ENCODE results near the gene ADAMTS12. TPM values are rescaled to one million over a fixed set of nuclear protein-coding genes. Genes with fewer than 3 reads are reported as not detected.

The ADAMTS12 gene
- total and polyA plus RNA-seq, 10 of the 15 experiments (the other 5 are each of a cell fraction or from before 2014, with no cell fraction given): 0.11 to 35.8 (median 20.7) TPM

DNA sequence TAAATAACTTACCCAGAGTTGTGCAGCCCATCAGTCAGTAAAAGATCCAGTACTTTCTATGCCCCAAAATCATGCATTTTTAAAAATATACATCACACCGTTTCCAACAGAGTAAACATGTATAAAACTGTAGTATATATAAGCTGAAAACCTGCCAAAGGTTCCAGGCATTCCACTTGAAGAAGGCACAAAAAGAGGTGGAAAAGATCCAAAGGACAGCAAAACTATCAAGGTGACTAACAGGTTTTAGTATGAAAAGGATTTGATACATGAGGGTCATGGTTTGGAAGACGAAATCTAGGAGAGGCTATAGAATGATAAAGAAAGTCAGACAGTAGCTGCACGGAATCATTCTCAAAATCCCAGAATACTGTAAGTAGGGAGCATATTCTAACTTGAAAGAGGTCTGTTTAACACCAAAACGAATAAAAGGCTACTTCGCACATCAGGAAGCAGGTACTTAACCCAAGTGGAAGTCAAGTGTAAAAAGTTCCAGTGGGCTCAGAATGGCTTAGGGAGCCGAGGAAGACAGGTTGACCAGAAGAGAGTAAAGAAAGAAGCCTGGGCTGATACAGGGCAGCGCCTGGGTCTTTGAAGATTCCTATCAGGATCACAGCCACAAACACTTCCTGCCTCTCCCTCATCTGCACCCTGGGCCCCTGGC is 207.2 kb downstream of the ADAMTS12 start (continued):
- TF ChIP-seq ZBTB11 (CRISPR knock-in tag; IDR thresholded peaks at IDR 0.05): no peak
- TF ChIP-seq SMAD5 (IDR thresholded peaks at IDR 0.05; ENCODE audit: low read depth): no peak
- no peak for TF ChIP-seq SMC3 (IDR thresholded peaks at IDR 0.05; ENCODE audit: borderline replicate concordance, low read length)
- TF ChIP-seq IRF4 (IDR thresholded peaks at IDR 0.05; ENCODE audit: low read depth, low read length): no peak
- TF ChIP-seq ATF2 (IDR thresholded peaks at IDR 0.05; ENCODE audit: low read length): no peak
- no peak for TF ChIP-seq JUND (IDR thresholded peaks at IDR 0.05; ENCODE audit: low read depth, low read length)
- no peak for TF ChIP-seq EP300 (IDR thresholded peaks at IDR 0.05; ENCODE audit: borderline replicate concordance in 1 of 2, control insufficient read depth in 1 of 2, low read depth in 2 of 2, low read length in 2 of 2)
- TF ChIP-seq CREB1 (IDR thresholded peaks at IDR 0.05; ENCODE audit: low read depth): no peak
